ENCODE measurements around the gene ASIC2.

Gene ASIC2

DNA sequence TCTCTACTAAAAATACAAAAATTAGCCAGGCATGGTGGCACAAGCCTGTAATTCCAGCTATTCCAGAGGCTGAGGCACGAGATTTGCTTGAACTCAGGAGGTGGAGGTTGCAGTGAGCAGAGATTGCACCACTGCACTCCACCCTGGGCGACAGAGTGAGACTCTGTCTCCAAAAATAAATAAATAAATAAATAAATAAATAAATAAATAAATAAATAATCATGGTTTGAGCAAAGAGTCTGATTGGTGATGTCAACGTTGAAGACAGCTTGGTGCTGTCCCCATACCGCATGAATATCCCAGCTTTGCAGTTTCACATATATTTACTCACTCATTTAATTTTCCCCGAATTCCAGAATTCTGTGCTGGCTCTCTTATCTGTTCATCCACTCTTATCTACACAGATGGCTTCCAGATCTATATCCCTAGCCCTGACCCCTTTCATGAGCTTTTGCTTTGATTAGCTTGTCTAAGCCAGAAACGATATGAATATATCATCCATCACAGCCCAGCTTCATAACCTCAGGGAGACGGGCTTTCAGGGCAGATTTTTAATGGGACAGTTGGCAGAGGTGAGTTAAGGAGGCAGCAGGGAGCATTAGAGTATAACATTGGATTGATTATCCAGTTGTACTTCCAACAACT lies 210.4 kb downstream of the ASIC2 start:
- TF ChIP-seq, protein P1, sequence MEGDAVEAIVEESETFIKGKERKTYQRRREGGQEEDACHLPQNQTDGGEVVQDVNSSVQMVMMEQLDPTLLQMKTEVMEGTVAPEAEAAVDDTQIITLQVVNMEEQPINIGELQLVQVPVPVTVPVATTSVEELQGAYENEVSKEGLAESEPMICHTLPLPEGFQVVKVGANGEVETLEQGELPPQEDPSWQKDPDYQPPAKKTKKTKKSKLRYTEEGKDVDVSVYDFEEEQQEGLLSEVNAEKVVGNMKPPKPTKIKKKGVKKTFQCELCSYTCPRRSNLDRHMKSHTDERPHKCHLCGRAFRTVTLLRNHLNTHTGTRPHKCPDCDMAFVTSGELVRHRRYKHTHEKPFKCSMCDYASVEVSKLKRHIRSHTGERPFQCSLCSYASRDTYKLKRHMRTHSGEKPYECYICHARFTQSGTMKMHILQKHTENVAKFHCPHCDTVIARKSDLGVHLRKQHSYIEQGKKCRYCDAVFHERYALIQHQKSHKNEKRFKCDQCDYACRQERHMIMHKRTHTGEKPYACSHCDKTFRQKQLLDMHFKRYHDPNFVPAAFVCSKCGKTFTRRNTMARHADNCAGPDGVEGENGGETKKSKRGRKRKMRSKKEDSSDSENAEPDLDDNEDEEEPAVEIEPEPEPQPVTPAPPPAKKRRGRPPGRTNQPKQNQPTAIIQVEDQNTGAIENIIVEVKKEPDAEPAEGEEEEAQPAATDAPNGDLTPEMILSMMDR (IDR thresholded peaks at IDR 0.05; ENCODE audit: insufficient read depth, low read depth, low read length, missing control alignments): no peak
- no peak overlapping the region for H3K4me3 ChIP-seq (ENCODE audit: low read length)
- no peak for DNase-seq (ENCODE audit: low read depth)

DNA sequence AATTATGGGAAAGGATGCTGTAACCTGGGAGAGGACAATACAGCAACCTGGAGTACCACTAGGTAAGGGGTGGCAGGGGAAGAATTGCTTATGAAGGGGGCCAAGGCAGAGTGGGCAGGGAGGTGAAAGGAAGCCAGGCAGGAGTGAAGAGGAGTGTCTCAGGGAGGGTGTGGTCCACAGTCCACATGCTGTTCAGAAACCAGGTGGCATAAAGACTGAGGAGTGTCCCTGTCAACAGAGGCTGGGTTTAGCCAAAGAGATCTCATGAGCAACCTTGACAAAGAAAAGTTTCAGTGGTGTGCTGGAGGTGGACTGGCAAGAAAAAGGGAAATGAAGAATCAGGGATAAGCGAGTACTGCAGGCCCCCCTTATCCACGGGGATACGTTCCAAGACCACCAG lies 213.0 kb downstream of the ASIC2 start:
- TF ChIP-seq, protein P1 (IDR thresholded peaks at IDR 0.05; ENCODE audit: insufficient read depth, low read depth, low read length, missing control alignments): no peak
- DNase-seq (ENCODE audit: low read depth): no peak
- no peak overlapping the region for H3K4me3 ChIP-seq (ENCODE audit: low read length)

DNA sequence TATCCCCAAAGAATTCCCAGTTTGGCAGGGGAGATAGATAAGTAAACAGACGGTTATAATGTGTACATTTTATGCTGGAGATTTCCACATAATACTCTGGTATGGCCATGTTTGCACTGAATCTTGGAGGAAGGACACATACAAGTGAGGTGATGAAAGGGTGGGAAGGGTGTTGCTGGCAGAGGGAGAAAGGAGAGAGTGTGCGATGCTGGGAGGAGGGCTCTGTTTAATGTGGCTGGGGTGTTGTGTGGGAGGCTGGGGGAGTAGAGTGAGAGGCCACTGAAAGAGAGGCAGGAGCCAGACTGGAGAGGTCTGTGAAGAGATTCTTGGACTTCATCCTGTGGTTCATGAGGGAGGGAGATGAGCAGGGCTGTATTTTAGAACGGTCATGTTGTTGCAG lies 213.9 kb downstream of the ASIC2 start:
- no peak for DNase-seq (ENCODE audit: low read depth)
- H3K4me3 ChIP-seq (ENCODE audit: low read length): no peak overlapping the region
- TF ChIP-seq, protein P1 (IDR thresholded peaks at IDR 0.05; ENCODE audit: insufficient read depth, low read depth, low read length, missing control alignments): no peak

DNA sequence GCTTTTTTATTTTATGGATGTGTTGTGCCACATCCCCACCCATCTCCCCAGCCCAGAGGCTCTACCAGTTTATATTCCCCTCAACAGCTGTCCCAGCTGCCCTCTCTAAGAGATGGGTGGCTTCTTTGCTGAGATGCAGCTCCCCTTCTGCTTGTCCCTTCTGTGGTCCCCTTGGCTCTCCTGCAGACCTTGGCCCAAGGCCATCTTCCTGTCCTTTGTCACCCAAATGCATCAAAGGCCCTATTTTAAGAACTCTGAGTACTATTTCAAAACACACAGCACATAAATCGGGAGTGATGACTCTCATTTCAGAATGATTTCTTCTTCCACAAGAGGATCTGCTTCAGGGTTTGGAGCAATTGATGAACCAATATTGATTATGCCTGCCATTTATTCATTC lies 216.1 kb downstream of the ASIC2 start:
- TF ChIP-seq, protein P1 (IDR thresholded peaks at IDR 0.05; ENCODE audit: insufficient read depth, low read depth, low read length, missing control alignments): no peak
- DNase-seq (ENCODE audit: low read depth): no peak
- H3K4me3 ChIP-seq (ENCODE audit: low read length): no peak overlapping the region

DNA sequence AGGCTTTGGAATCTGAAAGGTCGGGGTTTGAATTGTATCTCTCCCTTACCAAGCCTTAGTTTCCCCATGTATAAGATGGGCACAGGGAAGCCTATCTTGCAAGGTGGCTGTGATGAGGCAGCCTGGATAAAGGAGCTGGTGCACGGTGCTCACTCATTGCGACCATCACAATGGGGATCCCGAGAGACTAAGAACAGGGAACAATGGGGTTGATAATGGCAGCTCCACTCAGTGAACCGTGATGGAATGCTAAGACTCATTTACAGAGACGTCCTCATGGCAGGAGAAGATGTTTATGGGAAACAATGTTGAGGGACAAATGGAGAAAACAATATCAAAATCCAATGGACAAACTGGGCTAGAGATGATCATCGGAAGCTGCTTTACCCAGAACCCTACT lies 219.7 kb downstream of the ASIC2 start:
- DNase-seq (ENCODE audit: low read depth): no peak
- H3K4me3 ChIP-seq (ENCODE audit: low read length): no peak overlapping the region
- TF ChIP-seq, protein P1 (IDR thresholded peaks at IDR 0.05; ENCODE audit: insufficient read depth, low read depth, low read length, missing control alignments): no peak

DNA sequence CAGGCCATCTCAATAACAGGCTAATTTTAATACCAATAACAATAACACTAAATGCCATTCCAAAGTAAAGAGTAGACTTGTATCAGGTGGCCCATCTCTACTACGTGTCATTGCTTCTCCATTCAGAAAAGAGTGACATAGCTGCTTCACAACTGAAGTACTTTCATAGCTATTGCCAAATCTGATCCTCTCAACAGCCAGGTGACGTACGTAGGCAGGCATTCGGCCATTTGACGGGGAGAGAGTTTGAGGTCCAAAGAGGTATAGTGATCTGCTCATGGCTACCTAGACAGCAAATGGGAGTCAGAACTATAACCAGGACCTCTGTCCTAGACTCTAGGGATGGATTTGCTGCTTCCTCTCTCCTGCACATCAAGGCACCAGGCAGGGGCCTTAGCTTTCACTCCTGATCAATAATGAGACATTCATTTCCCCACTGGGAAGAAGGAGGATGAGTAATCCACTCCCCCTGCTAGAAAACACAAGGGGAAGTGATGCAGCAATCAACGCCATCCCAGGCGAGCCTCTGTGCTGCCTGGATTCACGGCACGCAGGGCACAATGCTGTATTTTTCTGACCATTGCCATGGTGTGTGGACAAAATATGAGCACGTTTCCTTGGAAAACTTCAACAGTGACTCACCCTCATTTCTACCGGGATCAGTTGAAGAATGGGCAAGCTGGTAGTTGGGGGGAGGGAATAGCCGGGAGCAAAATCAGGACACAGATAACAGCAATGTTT lies 220.5 kb downstream of the ASIC2 start:
- peak; percentile 25 for DNase-seq (ENCODE audit: low read depth)
- TF ChIP-seq, protein P1 (IDR thresholded peaks at IDR 0.05; ENCODE audit: insufficient read depth, low read depth, low read length, missing control alignments): no peak

More for the DNA sequence above, 220.5 kb downstream of the ASIC2 start:
- no peak overlapping the region for H3K4me3 ChIP-seq (ENCODE audit: low read length)
